HG03432 (cell line): ENCODE results near the gene HOXD8.

Experiments
- ATAC-seq: cut with Tn5 transposase; IDR thresholded peaks from one replicate; pipeline ENCODE4 v1.9.1; 2021; ENCODE audit warnings: mild to moderate bottlenecking, moderate library complexity; ENCODE audit not compliant: unreplicated experiment

The HOXD8 gene

DNA sequence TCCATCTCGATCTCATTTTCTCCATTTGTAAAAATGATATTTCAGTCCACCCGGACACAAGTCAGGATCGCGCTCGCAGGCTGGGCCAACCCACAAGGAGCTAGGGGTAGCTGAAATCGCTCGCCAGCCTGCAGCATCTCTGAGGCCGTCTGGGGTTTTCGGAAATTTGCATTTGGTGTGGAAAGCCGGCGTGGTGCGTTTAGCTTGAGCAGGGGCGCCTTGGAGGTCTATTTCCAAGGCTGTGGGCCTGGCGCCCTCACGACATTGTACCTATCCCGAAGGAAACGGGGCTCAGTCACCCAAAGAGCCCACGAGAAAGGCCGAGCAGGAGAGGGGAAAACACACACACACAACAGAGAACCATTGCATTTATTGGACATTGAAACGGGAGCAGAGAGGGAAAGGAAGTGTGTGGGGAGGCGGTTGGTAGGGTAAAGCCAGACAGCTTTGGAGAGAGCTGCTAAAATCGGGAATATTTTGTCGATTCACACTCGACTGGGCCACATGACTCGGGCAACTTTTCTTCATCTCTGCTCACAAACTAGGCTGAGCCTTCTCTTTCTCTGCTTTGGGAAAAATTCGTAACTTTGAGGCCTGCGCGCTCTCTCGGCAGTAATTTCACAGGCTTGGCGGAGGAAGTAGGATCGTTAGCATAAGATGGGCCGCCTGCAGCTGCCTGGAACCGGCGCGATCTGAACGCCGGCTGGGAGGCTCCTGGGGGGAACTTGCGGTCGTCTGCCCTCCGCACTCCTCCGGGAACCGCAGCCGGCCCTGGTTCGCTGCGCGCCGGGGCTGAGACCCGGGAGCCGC lies 1.1 kb upstream of the HOXD8 start:
- no peak for ATAC-seq

DNA sequence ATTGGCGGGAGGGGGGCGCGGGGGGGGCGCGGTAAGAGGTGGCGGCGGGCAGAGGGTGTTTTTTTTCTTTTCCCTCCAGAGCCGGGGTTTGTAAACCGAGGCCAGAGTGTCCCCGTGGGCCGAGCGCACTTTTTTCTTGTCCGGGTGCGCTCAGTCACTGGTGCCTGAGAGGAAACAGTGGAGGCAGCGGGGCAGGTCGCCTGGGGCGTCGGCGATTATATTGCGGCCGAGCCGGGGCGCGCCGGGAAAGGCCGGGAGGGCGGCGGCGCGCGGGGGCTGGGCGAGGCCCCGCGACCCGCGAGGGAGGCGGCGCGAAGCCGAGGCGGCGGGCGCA lies 275 bp downstream of the HOXD8 start:
- no peak for ATAC-seq

DNA sequence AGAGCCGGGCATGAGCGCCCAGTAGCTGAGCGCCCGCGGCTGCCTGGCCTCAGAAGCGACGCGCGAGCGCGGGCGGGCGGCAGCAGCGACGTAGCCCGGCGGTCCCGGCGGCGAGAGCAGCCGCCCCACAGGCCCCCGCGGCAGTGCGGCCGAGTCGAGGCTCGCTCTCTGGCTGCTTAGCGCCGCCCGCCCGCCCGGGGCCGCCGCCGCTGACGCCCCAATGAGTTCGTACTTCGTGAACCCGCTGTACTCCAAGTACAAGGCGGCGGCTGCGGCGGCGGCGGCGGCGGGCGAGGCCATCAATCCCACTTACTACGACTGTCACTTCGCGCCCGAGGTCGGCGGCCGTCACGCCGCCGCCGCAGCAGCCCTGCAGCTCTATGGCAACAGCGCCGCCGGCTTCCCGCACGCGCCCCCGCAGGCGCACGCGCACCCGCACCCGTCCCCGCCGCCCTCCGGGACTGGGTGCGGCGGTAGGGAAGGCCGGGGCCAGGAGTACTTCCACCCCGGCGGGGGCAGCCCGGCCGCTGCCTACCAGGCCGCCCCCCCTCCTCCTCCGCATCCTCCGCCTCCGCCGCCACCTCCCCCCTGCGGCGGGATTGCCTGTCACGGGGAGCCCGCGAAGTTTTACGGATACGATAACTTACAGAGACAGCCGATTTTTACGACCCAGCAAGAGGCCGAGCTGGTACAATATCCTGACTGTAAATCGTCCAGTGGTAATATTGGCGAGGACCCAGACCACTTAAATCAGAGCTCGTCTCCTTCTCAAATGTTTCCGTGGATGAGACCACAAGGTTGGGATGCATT lies 847 bp downstream of the HOXD8 start:
- no peak for ATAC-seq

DNA sequence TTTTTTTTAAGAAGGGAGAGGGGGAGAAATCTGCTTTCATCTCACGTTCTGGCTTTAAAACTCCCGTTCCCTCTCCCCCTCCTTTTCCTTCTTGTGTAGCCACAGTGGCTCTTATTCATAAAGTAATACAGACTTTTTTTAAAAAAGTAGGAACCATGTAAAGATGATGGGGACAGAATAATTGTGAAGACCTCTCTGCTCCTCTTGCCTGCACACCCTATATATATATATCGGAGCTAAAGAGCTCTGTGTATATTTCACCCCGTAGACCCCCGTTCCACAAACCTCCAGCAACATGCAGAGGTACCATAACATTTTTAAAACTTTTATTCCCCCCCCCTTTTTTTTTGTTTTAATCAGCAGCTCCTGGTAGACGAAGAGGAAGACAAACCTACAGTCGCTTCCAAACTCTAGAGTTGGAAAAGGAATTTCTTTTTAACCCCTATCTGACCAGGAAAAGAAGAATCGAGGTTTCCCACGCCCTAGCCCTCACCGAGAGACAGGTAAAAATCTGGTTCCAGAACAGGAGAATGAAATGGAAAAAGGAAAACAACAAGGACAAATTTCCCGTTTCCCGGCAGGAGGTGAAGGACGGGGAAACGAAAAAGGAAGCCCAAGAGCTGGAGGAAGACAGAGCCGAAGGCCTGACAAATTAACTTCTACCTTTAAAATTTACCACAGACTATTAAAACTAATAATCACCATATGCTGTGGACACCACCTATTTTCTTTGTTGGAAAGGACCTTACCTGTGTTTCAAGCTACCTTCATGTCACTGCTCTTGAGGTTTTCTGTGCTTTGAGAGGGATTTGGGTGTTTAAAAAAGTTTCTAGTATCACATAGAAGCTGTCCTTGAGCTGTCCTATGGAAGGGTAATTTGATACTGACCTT lies 1.7 kb downstream of the HOXD8 start:
- ATAC-seq: no peak

DNA sequence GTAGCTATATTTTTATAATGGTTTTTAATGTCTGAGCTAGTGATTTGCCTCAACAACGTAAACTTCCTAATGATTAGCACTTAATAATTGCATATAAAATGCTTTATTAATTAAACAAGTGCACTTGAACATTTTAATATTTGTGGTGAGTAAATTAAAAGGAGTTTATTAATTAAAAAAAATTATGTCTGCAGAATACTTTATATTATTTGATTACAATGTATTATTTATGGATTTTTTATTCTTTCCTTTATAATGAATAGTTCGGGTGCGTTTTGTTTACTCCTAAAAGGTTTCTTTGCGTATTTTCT lies 2.3 kb downstream of the HOXD8 start:
- ATAC-seq: no peak

DNA sequence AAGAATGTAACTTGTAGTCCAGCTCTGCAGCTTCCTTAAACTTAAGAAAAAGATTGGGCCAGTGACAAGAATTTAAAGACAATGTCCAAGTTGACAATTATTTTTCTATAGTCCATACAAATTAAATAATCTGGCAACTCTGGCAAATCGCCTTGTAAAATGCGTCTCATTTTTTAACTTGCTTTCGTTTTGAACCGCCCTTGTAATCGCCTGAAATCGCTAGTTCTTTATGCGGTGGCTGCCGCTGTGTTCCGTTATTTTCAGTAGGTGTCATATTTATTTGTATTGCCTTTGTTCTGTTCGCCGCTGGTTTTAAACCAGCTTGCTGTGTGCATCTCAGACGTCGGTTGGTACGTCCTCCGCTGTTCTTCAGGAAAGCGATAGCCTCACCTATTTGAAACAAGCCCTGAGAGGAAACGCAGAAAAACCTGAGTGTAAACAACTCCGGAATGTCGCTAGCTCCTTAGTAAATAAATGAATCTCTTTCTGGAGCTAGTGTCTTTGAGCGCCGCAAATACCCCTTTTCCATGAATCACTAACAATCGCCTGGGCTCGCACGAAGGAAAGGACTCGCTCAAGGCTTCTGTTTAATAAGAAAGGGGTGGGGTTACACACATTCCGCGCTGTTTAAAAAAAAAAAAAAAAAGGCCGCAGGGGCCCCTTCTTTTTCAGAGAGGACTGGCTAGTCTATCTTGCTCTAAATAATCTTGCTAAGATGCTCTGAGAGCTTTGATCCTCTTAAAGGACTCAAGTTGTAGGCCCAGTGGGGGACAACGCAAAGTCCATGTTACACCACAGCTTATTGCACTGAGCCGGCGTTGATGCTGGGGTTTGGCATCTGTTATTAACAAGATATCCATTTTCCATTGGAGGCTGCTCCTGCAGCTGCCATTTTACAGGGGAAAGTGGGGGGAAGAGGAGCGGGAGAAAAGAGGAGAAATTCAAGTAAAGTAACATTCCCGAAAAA lies 3.0 kb downstream of the HOXD8 start:
- ATAC-seq: no peak

DNA sequence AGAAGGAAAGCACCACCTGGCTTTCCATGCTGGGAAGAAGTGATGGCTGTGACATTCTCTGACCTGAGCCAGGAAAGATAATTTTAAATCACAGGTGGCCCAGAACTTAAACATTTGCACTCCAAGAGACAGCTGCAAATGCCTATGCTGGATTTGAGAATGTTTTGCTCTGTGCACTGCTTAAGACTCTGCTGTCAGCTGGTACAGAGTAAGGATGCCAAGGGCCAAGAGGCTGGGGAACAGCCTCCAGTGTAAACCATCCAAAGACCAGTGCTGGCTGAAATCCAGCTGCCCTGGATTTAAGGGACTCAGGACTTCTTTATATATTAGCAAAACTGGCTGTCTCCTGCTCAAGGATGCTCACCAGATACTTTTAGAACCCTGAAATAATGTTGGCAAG lies 3.9 kb downstream of the HOXD8 start:
- no peak for ATAC-seq

DNA sequence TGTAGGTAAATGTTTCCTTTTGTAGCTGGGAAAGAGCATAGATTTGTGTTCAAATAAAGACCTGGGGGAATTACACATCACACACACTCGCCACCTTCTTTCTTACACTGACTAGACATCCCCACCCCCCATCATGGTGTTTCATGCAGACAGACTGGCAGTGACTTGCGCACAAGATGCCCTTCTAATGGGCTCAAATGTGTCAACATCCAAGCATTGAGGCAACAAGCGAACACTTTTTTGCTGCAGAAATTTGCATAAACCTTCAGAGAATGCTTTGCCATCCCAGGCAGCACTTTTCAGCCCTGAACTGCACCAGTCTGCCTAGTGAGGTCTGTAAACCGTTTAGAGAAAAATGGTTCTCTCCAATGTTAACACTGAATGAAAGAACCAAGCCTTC lies 4.5 kb downstream of the HOXD8 start:
- no peak for ATAC-seq

DNA sequence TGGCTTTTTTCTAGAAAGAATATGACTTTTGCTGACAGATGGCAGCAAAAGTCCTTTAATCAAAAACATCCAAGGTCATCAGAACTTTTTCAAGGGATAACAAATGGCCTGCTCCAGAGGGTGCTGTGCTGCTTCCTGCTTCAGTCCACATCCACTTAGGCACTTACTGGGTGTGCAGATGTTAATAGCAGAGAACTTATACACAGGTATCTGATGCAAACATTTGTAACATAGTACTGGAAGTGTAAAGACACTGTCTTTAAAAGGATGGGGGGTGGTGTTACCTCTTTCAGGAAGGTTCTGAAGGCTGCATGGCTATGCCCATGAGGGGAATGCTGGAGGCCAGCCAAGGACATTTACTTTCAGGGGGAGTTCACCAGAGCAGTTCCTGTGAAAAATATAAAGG lies 5.5 kb downstream of the HOXD8 start:
- no peak for ATAC-seq

DNA sequence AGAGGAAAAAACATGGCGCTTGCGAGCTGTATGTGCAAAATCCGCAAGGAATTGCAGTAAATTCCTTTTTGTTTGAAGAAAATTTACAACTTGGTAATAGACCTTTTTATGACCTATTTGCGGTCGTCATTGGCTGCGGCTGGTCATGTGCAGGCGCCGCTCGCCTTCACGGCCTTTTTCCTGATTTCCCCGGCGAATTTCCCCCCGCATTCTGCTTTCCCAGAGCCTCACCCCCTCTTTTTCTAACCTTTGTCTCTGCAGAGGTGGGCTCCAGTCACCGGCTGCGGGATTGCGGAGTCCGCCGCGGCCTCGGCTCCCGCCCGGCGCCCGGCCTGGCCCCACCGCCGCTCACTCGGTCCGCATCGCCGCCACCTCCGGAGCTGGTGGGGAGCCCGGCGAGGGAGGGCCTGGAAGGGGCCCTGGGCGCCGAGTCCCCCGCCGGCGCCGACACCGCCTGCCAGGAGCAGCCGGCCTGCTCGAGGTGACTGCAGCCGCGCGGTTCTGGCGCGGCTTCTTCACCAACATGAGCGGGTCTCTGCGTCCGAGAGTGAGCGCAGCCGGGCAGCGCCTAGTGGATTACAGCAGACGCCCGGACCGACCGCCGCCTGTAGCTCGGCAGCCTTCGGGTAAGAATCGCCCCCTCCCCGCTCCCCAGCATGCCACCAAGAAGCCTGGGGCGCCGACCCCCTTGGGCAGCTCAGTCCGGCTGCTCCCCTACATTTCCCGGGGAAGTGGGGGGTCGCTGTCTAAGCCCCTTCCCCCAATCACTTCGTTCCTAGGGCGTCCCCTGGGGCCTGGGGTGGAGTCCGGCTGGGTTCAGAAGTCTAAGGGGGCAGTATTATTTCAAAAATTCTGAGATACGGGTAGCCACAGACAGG lies 7.1 kb downstream of the HOXD8 start:
- no peak for ATAC-seq

DNA sequence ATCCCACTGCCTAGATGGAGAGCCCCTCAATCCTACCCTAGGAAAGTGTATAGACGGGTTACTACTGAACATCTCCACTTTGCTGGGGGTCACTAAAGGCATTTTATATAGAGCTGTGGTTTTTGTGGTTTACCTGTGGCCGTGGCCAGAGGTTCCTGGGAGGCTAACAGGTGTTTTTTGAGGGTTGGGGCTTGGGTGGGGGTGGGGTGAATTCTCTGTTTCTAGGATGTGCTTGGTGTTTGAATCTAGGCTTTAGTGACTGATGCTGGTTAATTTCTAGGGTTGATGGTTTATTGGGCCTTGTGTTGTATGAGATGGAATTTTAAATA lies 7.7 kb downstream of the HOXD8 start:
- no peak for ATAC-seq

DNA sequence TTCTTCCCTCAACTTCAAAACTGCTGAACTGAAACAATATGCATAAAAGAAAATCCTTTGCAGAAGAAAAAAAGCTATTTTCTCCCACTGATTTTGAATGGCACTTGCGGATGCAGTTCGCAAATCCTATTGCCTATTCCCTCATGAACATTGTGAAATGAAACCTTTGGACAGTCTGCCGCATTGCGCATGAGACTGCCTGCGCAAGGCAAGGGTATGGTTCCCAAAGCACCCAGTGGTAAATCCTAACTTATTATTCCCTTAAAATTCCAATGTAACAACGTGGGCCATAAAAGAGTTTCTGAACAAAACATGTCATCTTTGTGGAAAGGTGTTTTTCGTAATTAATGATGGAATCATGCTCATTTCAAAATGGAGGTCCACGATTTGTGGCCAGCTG lies 8.4 kb downstream of the HOXD8 start:
- ATAC-seq: no peak

DNA sequence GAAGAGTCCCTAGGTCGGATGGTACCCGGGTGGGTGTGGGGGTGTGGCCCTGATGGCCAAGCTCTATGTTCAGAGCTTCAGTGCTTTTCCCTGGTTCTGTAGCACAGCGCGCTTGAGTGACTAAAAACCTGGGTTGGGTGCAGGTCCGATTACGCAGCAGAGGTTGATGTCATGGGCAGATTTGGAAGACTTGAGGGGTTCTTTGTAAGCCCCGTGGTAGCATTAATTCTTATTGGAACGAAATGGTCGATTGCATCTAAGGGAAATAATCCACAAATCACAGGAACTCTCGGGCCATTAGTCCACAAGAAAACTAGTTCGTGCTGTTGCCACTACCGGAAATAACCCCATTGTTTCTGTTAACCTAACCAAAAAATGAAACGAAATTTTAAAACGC lies 9.0 kb downstream of the HOXD8 start:
- no peak for ATAC-seq

DNA sequence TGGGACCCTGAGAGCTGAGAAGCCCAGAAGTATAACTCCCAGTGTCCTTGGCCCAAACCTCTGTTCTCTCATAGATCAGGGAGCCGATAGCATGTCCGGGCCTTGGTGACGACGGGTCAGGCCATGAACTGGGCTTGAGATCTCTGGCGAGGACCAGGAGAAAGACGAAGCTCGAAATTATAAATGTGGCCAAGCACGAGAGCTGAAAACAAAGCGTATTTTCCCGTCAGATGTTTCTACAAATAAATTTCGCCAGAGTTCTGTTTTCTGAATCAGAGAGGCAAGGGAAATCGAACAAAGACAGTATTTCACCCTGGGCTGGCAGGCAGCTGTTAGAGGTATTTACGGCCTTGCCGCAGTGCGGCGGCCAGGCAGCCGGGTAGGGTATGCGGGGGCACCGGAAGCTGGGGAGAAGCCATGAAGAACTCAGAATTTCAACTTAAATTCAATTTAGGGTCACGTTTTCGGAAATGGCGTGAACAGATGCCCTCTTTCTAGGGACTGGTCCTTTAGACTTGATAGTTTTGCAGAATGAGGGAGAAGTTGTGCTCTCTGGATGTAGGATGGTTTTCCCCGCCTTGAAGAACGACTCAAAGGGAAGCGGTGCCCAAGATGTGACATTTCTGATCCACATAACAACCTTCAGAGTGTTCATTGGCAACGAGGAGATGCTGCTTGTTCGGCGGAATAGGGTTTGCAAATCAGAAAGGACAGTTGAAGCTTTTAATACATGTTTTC lies 9.6 kb downstream of the HOXD8 start:
- no peak for ATAC-seq

DNA sequence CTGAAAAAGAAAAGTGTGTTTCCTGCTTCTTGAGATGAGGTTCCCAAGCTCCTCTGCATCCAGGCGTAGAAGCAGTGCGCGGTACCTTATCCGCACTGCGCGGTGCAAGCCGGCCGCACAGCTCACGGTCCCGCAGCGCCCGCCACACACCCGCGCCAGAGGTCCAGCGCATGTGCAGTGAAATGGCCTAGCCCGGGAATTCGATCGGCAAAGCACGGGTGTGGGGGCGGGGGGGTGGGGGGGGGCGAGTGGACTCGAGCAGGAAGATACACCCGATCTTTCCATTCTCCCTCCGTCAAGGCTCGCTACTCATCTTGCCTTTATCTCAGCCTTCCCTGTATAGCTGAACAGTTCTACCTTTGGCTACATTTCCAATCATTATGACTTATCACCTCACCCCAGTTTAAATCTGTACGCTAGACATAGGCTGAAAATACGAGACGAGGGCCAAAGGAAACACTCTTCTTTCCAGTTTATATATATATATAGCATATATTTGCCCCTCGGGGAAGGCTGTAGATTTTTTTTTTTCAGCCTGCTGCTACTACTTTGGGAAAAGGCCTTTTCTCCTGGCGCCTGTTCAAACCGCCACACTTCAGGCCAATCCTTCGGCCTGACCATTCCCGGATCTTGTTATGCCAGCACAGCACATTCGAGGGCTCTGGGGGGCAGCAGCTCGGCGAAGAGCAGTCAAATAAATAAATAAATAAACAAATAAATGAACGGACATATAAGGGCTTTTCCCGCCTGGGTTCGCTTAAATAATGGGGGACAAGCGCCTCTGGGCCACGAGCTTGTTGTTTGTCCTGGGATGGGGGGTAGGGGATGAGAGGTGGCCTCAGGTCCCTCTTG lies 10.4 kb downstream of the HOXD8 start:
- ATAC-seq: no peak

DNA sequence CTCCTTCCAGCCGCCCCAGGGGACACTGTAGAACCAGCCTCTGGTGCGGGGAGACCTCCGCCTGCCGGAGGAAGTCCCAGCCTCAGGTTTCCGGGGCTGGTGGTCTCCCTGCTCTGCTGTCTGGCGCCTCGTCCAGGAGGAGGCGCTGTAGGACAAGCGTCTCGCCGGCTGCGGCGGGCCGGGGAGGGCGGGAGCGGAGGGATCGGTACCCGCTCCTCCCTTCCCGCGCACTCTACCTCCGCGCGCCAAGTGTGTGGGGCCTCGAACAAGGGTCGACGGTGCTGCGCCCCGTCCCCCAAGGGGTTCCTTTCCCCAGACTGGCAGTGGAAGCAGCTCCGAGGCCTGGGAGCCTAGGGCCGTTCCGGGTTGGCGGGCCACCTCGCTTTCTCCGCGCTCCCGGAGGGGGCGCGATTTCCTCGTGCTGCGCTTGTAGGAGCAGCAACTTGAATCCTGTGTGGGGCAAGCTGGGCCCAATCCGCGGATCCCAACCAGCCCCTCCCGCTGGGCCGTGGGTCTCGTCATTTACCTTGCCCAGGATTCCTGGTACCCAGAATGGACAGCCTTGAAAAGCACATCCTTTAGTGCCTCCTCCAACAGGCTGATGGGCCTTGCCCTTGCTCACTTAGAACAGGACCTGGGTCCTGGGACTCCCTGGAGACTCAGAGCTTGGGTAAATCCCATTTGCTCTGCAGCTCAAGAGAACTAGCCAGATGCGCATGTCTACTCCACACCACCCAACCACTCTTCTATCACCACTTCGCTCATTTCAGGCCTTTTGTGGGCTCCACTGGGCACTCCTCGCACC lies 11.2 kb downstream of the HOXD8 start:
- peak; percentile 97 for ATAC-seq

DNA sequence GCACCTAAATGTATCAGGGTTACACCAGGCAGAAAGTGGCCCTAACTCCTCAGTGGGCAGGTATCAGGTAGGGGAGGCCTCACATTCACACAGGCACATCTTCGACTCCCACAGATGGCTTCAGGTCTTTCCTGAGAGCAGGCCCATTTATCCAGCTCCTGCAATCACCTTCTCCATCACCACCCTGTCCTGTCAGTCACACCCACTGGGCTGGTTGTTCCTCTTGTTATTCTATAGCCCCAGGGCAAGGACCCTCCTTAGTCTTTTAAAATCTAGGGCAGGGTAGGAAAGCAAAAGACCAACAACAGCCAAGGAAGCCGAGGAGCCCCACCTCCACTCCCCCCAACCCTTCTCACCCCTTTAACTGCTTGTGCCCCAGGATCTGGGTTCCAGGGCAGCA lies 12.8 kb downstream of the HOXD8 start:
- no peak for ATAC-seq
